Mesenchymal stem cell (in vitro differentiated cells and primary cell): ENCODE measurements around the gene TMC4.
"Not testable (repeated sequence)": the region's sequence is repeated elsewhere in the genome, so short reads cannot be mapped to it uniquely, and the experiment has no call there.

Experiments
- DNase-seq: peaks from one replicate; pipeline ENCODE4 v3.0.0-alpha.2; 2013
- H2AFZ ChIP-seq: one replicate; pipeline ENCODE4 v1.6.1; 2013; ENCODE audit warnings: low read depth, mild to moderate bottlenecking, control low read depth, inconsistent platforms, low read length, moderate library complexity
- H2AK5ac ChIP-seq: 2 replicates; pipeline ENCODE4 v1.6.1; 2013; ENCODE audit warnings: low read length, moderate library complexity, mild to moderate bottlenecking, inconsistent platforms; ENCODE audit not compliant: severe bottlenecking
- H2BK120ac ChIP-seq: one replicate; pipeline ENCODE4 v1.6.1; 2013; ENCODE audit warnings: low read depth, mild to moderate bottlenecking, inconsistent platforms, low read length, moderate library complexity
- H2BK12ac ChIP-seq, 2 experiments: one replicate each; pipeline ENCODE4 v1.6.1; 2013; ENCODE audit warnings: inconsistent platforms in 2 of 2, low read length in 2 of 2, mild to moderate bottlenecking in 2 of 2, moderate library complexity in 2 of 2, control low read depth in 1 of 2
- H2BK15ac ChIP-seq: one replicate; pipeline ENCODE4 v1.6.1; 2013; ENCODE audit warnings: mild to moderate bottlenecking, low read depth, inconsistent platforms; ENCODE audit not compliant: poor library complexity, severe bottlenecking
- H2BK5ac ChIP-seq: 2 replicates; pipeline ENCODE4 v1.6.1; 2013; ENCODE audit warnings: low read depth, mild to moderate bottlenecking, low read length, control low read depth, inconsistent platforms; ENCODE audit not compliant: poor library complexity, severe bottlenecking
- H3K14ac ChIP-seq, 2 experiments: one replicate each; pipeline ENCODE4 v1.6.1; 2013; ENCODE audit warnings: inconsistent platforms in 2 of 2, low read length in 2 of 2, control low read depth in 1 of 2, mild to moderate bottlenecking in 1 of 2, moderate library complexity in 1 of 2
- H3K18ac ChIP-seq, 2 experiments: one replicate each; pipeline ENCODE4 v1.6.1; 2013; ENCODE audit warnings: inconsistent platforms in 2 of 2, low read length in 2 of 2, control low read depth in 1 of 2, low read depth in 1 of 2, mild to moderate bottlenecking in 1 of 2
- H3K23ac ChIP-seq, 2 experiments: one replicate each; pipeline ENCODE4 v1.6.1; 2013; ENCODE audit warnings: inconsistent platforms in 2 of 2, low read length in 2 of 2, mild to moderate bottlenecking in 2 of 2, moderate library complexity in 2 of 2, control low read depth in 1 of 2
- H3K27ac ChIP-seq: 2 replicates; pipeline ENCODE4 v1.5.1; 2013; ENCODE audit warnings: mild to moderate bottlenecking, moderate library complexity, low read length, control low read depth, inconsistent platforms; ENCODE audit not compliant: poor library complexity, severe bottlenecking
- H3K27me3 ChIP-seq, 2 experiments: 2 replicates each; pipeline versions ENCODE4 v1.6.1 to v1.7.0; 2013; ENCODE audit warnings: low read length in 2 of 2, mild to moderate bottlenecking in 2 of 2, moderate library complexity in 2 of 2, control low read depth in 1 of 2, inconsistent platforms in 1 of 2; ENCODE audit not compliant: control insufficient read depth in 1 of 2, insufficient read depth in 1 of 2
- H3K36me3 ChIP-seq, 2 experiments: 2 replicates each; pipeline versions ENCODE4 v1.6.1 to v1.7.0; 2013; ENCODE audit warnings: low read length in 2 of 2, control low read depth in 1 of 2, inconsistent platforms in 1 of 2, low read depth in 1 of 2, mild to moderate bottlenecking in 1 of 2; ENCODE audit not compliant: insufficient read depth in 2 of 2, control insufficient read depth in 1 of 2
- H3K4ac ChIP-seq, 2 experiments: one replicate each; pipeline ENCODE4 v1.6.1; 2013; ENCODE audit warnings: inconsistent platforms in 2 of 2, low read length in 2 of 2, mild to moderate bottlenecking in 2 of 2, moderate library complexity in 2 of 2, control low read depth in 1 of 2, low read depth in 1 of 2
- H3K4me1 ChIP-seq: 2 replicates; pipeline ENCODE4 v1.6.1; 2013; ENCODE audit warnings: low read depth, low read length, control low read depth; ENCODE audit not compliant: control insufficient read depth, insufficient read depth
- H3K4me2 ChIP-seq: 2 replicates; pipeline ENCODE4 v1.6.1; 2013; ENCODE audit warnings: low read length, mild to moderate bottlenecking, inconsistent platforms; ENCODE audit not compliant: poor library complexity, severe bottlenecking
- H3K4me3 ChIP-seq, 2 experiments: 2 replicates each; pipeline versions ENCODE4 v1.5.1 to v1.7.0; 2013; ENCODE audit warnings: low read length in 2 of 2, mild to moderate bottlenecking in 2 of 2, control low read depth in 1 of 2, low read depth in 1 of 2; ENCODE audit not compliant: insufficient read depth in 1 of 2
- H3K79me1 ChIP-seq: replicated peaks from 2 replicates; pipeline ENCODE4 v1.6.1; 2013; ENCODE audit warnings: mild to moderate bottlenecking, control low read depth, low read length, inconsistent platforms; ENCODE audit not compliant: poor library complexity, severe bottlenecking
- H3K9ac ChIP-seq: 2 replicates; pipeline ENCODE4 v1.7.0; 2013; ENCODE audit warnings: mild to moderate bottlenecking, low read length, moderate library complexity
- H3K9me3 ChIP-seq: 2 replicates; pipeline ENCODE4 v1.7.0; 2013; ENCODE audit warnings: mild to moderate bottlenecking, low read length; ENCODE audit not compliant: control insufficient read depth
- H4K8ac ChIP-seq: one replicate; pipeline ENCODE4 v1.6.1; 2013; ENCODE audit warnings: inconsistent platforms, mild to moderate bottlenecking, low read length, moderate library complexity
- H4K91ac ChIP-seq: one replicate; pipeline ENCODE4 v1.6.1; 2013; ENCODE audit warnings: mild to moderate bottlenecking, low read length, inconsistent platforms
- WGBS: methylation state at CpG from one replicate; pipeline ENCODE4 v1.1.7; 2013; ENCODE audit warnings: mixed read lengths; 5-methylcytosine and 5-hydroxymethylcytosine counted together

The TMC4 gene

DNA sequence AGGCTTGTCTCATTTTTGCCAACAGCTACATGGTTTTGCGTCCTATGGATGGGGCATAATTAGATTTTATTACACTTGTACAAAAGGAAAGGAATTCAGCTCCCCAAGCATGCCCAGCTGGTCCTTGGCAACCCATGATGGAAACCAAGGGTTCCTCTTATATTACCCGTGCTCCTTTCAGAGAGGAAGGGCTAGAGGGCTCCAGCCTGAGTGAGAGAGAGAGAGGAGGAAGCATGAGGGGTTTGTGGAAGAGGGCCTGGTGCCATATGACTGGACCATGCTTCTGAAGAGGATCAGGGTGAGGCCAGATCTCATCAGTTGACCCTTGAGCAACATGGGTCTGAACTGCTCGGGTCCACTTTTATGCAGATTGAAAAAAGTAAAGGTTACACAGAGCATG is 24.2 kb upstream of the TMC4 start:
- H3K14ac ChIP-seq, result no peak overlapping the region
- no peaks in the 10 kb centered on the region for H3K9me3 ChIP-seq
- H2BK12ac ChIP-seq, result no peak overlapping the region
- H2AK5ac ChIP-seq, result no peak overlapping the region
- no peak overlapping the region for H3K4me3 ChIP-seq
- no peak overlapping the region for H3K4me2 ChIP-seq
- no peak overlapping the region for H3K27ac ChIP-seq
- no peak overlapping the region for H4K8ac ChIP-seq
- H3K23ac ChIP-seq, result no peak overlapping the region
- H4K91ac ChIP-seq, result no peak overlapping the region
- no peak overlapping the region for H2BK120ac ChIP-seq
- no peak overlapping the region for H2AFZ ChIP-seq
- WGBS, result 93% methylated on average over 3 of the region's 3 CpGs
- no peak for DNase-seq
- no peak overlapping the region for H3K9ac ChIP-seq
- no peak overlapping the region for H2BK15ac ChIP-seq
- H2BK5ac ChIP-seq, result no peak overlapping the region
- H3K79me1 ChIP-seq, result peaks cover 12% of the 10 kb centered on the region
- H3K36me3 ChIP-seq, result peaks cover 21 to 47% of the 10 kb centered on the region in 2 experiments
- H3K18ac ChIP-seq, result no peak overlapping the region
- H3K4ac ChIP-seq, result no peak overlapping the region
- no peaks in the 10 kb centered on the region for H3K27me3 ChIP-seq
- peaks cover 10% of the 10 kb centered on the region for H3K4me1 ChIP-seq

- Histone ChIP-seq H4K91ac (no peak overlapping the region), H3K4me2 (no peak overlapping the region), H3K36me3 (peaks cover 19 to 41% of the 10 kb centered on the region in 2 experiments), H3K4me3 (no peak overlapping the region), H3K14ac (no peak overlapping the region), H2BK120ac (no peak overlapping the region), H3K27me3 (no peaks in the 10 kb centered on the region), H3K27ac (no peak overlapping the region), H4K8ac (no peak overlapping the region), H3K9ac (no peak overlapping the region), H2AFZ (no peak overlapping the region), H2BK15ac (no peak overlapping the region), H3K9me3 (no peaks in the 10 kb centered on the region), H2BK5ac (no peak overlapping the region), H3K4me1 (peaks cover 9% of the 10 kb centered on the region), H3K4ac (no peak overlapping the region), H3K79me1 (peaks cover 12% of the 10 kb centered on the region), H2BK12ac (no peak overlapping the region), H3K18ac (no peak overlapping the region), H2AK5ac (no peak overlapping the region), H3K23ac (no peak overlapping the region)
- no peak for DNase-seq
- 88% methylated on average over 5 of the region's 7 CpGs for WGBS
These were observed 23.6 kb upstream of the TMC4 start for GRCh38 chr19:54196536-54196935.

DNA sequence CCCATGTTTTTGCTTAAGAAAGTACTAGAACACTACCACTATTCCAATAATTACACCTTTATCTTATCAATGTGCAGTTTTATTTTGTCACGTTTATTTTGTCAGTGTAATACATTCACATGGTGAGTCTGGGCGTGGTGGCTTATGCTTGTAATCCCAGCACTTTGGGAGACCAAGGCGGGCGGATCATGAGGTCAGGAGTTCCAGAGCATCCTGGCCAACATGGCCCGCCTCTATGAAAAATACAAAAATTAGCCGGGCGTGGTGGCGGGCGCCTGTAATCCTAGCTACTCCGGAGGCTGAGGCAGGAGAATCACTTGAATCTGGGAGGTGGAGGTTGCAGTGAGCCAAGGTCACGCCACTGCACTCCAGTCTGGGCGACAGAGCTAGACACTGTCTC is 21.5 kb upstream of the TMC4 start:
- not testable (repeated sequence) for H3K4me3 ChIP-seq, H2BK15ac ChIP-seq, H3K18ac ChIP-seq, H3K4me1 ChIP-seq, H3K4ac ChIP-seq, H2BK12ac ChIP-seq, DNase-seq, H3K9me3 ChIP-seq, H3K27me3 ChIP-seq, H3K27ac ChIP-seq, H2AFZ ChIP-seq, H3K14ac ChIP-seq, H2BK5ac ChIP-seq, H3K4me2 ChIP-seq, H4K8ac ChIP-seq, H4K91ac ChIP-seq, H3K23ac ChIP-seq, H2AK5ac ChIP-seq, H2BK120ac ChIP-seq
- 99% methylated on average over 12 of the region's 12 CpGs for WGBS
- Histone ChIP-seq H3K79me1 (peaks cover 11% of the 10 kb centered on the region), H3K9ac (peak overlapping the region; percentile 94), H3K36me3 (peaks cover 15 to 38% of the 10 kb centered on the region in 2 experiments)

- peak overlapping the region; percentile 94 for H3K9ac ChIP-seq
- no peak overlapping the region for H2BK5ac ChIP-seq
- H3K4me2 ChIP-seq, result no peak overlapping the region
- H3K14ac ChIP-seq, result no peak overlapping the region
- H3K18ac ChIP-seq, result no peak overlapping the region
- no peak overlapping the region for H2AK5ac ChIP-seq
- H2AFZ ChIP-seq, result no peak overlapping the region
- WGBS, result 98% methylated on average over 11 of the region's 11 CpGs
- H3K79me1 ChIP-seq, result peaks cover 13% of the 10 kb centered on the region
- peaks cover 13 to 38% of the 10 kb centered on the region in 2 experiments for H3K36me3 ChIP-seq
- H2BK12ac ChIP-seq, result no peak overlapping the region
- H3K27me3 ChIP-seq, result no peaks in the 10 kb centered on the region
- H3K4me3 ChIP-seq, result no peak overlapping the region
- no peak for DNase-seq
- no peak overlapping the region for H3K27ac ChIP-seq
- no peak overlapping the region for H2BK120ac ChIP-seq
- H3K4me1 ChIP-seq, result peaks cover 13% of the 10 kb centered on the region
- H3K9me3 ChIP-seq, result no peaks in the 10 kb centered on the region
- no peak overlapping the region for H2BK15ac ChIP-seq
- H4K8ac ChIP-seq, result no peak overlapping the region
- no peak overlapping the region for H4K91ac ChIP-seq
- no peak overlapping the region for H3K23ac ChIP-seq
- no peak overlapping the region for H3K4ac ChIP-seq
These were observed 20.1 kb upstream of the TMC4 start for GRCh38 chr19:54193011-54193410.
